ENCODE results near the gene HRH3. TPM values are rescaled to one million over a fixed set of nuclear protein-coding genes. Genes with fewer than 3 reads are reported as not detected.

Gene HRH3
- total and polyA plus RNA-seq, 7 donors, result not detected

GRCh38 chr20:62201173-62202082 is 18.6 kb downstream of the HRH3 start:
- no peaks in the 10 kb centered on the region for H3K4me1 ChIP-seq
- intact Hi-C loops (cut with DNase I), result no loop called here
- H3K4me3 ChIP-seq, result no peak overlapping the region
- peaks cover 24 to 72% (median 41%) of the 10 kb centered on the region in 4 donors for H3K36me3 ChIP-seq
- no peaks in the 10 kb centered on the region for H3K9me3 ChIP-seq
- H3K27me3 ChIP-seq, result no peaks in the 10 kb centered on the region
- WGBS, 2 donors, result 84 to 90% methylated on average over 38 of the region's 38 CpGs
- no peak for TF ChIP-seq POLR2A (IDR thresholded peaks at IDR 0.05)
- no peak for TF ChIP-seq EP300 (IDR thresholded peaks at IDR 0.05)
- no peak for TF ChIP-seq POLR2AphosphoS5 (IDR thresholded peaks at IDR 0.05)
- TF ChIP-seq, protein P1, sequence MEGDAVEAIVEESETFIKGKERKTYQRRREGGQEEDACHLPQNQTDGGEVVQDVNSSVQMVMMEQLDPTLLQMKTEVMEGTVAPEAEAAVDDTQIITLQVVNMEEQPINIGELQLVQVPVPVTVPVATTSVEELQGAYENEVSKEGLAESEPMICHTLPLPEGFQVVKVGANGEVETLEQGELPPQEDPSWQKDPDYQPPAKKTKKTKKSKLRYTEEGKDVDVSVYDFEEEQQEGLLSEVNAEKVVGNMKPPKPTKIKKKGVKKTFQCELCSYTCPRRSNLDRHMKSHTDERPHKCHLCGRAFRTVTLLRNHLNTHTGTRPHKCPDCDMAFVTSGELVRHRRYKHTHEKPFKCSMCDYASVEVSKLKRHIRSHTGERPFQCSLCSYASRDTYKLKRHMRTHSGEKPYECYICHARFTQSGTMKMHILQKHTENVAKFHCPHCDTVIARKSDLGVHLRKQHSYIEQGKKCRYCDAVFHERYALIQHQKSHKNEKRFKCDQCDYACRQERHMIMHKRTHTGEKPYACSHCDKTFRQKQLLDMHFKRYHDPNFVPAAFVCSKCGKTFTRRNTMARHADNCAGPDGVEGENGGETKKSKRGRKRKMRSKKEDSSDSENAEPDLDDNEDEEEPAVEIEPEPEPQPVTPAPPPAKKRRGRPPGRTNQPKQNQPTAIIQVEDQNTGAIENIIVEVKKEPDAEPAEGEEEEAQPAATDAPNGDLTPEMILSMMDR (IDR thresholded peaks at IDR 0.05), result no peak
- DNase-seq, result no peak
- H3K27ac ChIP-seq, result no peak overlapping the region

DNA sequence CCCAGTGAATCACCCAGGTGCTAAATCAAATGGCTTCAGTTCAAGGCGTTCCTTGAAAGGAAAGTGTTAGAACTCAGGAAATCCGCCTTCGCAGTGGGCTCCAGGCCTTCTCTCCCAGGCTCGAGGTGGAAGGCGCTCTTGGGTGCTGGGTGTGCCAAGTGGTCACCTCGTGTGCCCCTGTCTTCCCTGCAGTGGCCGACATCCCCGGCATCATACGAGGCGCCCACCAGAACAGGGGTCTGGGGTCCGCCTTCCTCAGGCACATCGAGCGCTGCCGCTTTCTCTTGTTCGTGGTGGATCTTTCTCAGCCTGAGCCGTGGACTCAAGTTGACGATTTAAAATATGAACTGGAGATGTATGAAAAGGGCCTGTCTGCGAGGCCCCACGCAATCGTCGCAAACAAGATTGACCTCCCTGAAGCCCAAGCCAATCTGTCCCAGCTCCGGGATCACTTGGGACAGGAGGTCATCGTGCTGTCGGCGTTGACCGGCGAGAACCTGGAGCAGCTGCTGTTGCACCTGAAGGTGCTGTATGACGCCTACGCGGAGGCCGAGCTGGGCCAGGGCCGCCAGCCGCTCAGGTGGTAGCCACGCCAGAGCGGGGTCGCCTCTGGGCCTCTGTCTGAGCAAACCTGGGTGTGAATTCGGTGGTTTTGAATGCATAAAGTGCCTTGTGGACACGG is 19.4 kb downstream of the HRH3 start:
- Histone ChIP-seq H3K36me3 (peaks cover 24 to 80% (median 43%) of the 10 kb centered on the region in 4 donors), H3K4me1 (no peaks in the 10 kb centered on the region), H3K27ac (no peak overlapping the region), H3K9me3 (no peaks in the 10 kb centered on the region), H3K4me3 (no peak overlapping the region), H3K27me3 (no peaks in the 10 kb centered on the region)
- TF ChIP-seq POLR2A (IDR thresholded peaks at IDR 0.05), result no peak
- TF ChIP-seq EP300 (IDR thresholded peaks at IDR 0.05), result no peak
- TF ChIP-seq, protein P1 (IDR thresholded peaks at IDR 0.05), result no peak
- no peak for TF ChIP-seq POLR2AphosphoS5 (IDR thresholded peaks at IDR 0.05)
- 95 to 97% methylated on average over 38 of the region's 38 CpGs for WGBS, 2 donors
- DNase-seq, result no peak
- intact Hi-C loops (cut with DNase I), result no loop called here

DNA sequence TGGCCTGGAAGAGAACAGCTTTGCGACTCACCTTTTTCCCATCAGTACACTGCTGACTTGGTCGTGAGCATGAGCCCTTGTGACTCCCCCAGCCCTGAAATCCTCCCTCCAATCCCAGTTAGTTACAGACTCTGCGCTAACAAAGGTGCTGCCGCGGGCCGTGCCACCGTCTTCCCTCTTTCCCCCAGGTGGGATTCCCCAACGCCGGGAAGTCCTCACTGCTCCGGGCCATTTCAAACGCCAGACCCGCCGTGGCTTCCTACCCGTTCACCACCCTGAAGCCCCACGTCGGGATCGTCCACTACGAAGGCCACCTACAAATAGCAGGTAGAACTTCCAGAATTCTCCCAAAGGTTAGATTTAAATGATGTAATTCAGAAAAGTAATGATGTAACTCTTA is 21.1 kb downstream of the HRH3 start:
- Histone ChIP-seq H3K4me3 (no peak overlapping the region), H3K27me3 (no peaks in the 10 kb centered on the region), H3K27ac (no peak overlapping the region), H3K36me3 (peaks cover 24 to 96% (median 44%) of the 10 kb centered on the region in 4 donors), H3K4me1 (no peaks in the 10 kb centered on the region), H3K9me3 (no peaks in the 10 kb centered on the region)
- intact Hi-C loops (cut with DNase I), result no loop called here
- DNase-seq, result no peak
- no peak for TF ChIP-seq EP300 (IDR thresholded peaks at IDR 0.05)
- no peak for TF ChIP-seq POLR2A (IDR thresholded peaks at IDR 0.05)
- TF ChIP-seq POLR2AphosphoS5 (IDR thresholded peaks at IDR 0.05), result no peak
- TF ChIP-seq, protein P1 (IDR thresholded peaks at IDR 0.05), result no peak
- WGBS, 2 donors, result 97 to 98% methylated on average over 18 of the region's 18 CpGs

DNA sequence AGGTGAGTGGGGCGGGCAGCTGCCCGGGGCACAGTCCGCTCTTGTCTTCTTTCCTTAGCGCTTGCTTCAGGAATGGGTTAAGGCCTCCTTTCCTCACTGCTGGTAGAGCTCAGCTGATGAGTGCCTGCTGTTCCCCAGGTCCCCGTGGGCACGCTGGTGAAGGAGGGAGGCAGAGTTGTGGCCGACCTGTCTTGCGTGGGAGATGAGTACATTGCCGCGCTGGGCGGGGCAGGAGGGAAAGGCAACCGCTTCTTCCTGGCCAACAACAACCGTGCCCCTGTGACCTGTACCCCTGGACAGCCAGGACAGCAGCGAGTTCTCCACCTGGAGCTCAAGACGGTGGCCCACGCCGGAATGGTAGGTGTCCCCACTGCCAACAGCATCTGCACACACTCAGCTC is 21.6 kb downstream of the HRH3 start:
- H3K4me3 ChIP-seq, result no peak overlapping the region
- no peak overlapping the region for H3K27ac ChIP-seq
- peaks cover 24 to 96% (median 43%) of the 10 kb centered on the region in 4 donors for H3K36me3 ChIP-seq
- intact Hi-C loops (cut with DNase I), result no loop called here
- TF ChIP-seq EP300 (IDR thresholded peaks at IDR 0.05) (no peak), POLR2A (IDR thresholded peaks at IDR 0.05) (no peak), POLR2AphosphoS5 (IDR thresholded peaks at IDR 0.05) (no peak)
- TF ChIP-seq, protein P1 (IDR thresholded peaks at IDR 0.05), result no peak
- H3K4me1 ChIP-seq, result no peaks in the 10 kb centered on the region
- H3K27me3 ChIP-seq, result no peaks in the 10 kb centered on the region
- 97% methylated on average over 17 of the region's 17 CpGs for WGBS, 2 donors
- DNase-seq, result no peak
- no peaks in the 10 kb centered on the region for H3K9me3 ChIP-seq
